Measurements from ENCODE around the gene SCAP. TPM values are rescaled to one million over a fixed set of nuclear protein-coding genes. Genes with fewer than 3 reads are reported as not detected.

Gene SCAP
- total and polyA plus RNA-seq, 2 of the 13 experiments (the other 11 are each of a cell fraction or from before 2014, with no cell fraction given), result 40.4 to 53.3 TPM

DNA sequence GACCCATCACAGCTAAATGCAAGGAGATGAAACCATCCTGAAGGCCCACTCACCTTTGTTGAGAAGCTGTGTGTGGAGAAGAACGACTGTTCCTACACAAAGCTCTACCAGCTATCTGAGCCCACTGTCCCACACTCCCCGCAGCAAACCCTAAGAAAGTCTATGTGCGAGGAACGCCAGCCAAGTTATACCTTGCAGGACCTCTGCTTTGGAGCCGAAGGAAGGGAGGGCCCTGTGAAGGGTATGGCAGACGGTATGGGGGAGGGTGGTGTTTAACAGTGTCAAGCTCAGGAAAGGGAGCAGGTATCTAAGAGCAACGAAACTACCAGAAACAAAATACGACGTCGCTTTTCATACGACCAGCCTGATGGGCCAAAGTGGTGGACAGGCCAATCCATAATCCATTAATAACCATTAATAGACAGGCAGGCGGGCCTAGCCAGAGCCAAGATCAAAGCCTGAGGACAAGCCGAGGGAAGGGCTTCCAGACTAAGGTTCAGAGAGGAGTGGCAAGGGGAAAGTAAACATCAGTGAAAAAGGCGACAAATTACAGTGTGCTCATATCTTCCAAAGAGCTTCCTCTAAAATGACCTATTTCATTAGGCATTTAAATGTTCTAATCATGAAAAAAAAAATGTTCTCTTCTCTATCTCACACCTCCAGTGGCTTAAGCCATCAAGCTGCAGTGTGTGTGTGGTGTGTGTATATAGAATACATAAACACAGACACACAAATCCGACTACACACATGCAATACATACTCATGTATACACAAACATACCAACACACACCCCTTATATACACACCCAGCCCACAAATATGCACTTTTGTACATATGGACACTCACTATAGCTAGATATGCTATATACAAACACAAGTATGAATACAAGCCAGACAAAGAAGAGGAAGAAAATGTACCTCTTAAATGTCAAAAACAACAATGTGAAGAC, 51.0 kb downstream of the SCAP start (continued):
- TF ChIP-seq ZMYM3 (CRISPR knock-in tag; IDR thresholded peaks at IDR 0.05) (peak; percentile 25; the same call in 1 of the 2 replicates), HMGXB4 (CRISPR knock-in tag; IDR thresholded peaks at IDR 0.05; ENCODE audit: borderline replicate concordance in 1 of 2, low read depth in 1 of 2) (peak in 1 of 2 experiments; percentile 10; a peak in 1 of 4 replicates), NFIB (CRISPR knock-in tag; IDR thresholded peaks at IDR 0.05; ENCODE audit: borderline replicate concordance) (no peak), YEATS2 (CRISPR knock-in tag; IDR thresholded peaks at IDR 0.05; ENCODE audit: borderline replicate concordance) (no peak; the same call in 1 of the 2 replicates), HNF4A (CRISPR knock-in tag; IDR thresholded peaks at IDR 0.05) (peak; percentile 80), TBX3 (IDR thresholded peaks at IDR 0.05; ENCODE audit: borderline replicate concordance) (peak; percentile 78; the same call in 1 of the 2 replicates), HDAC2 (CRISPR knock-in tag; IDR thresholded peaks at IDR 0.05) (peak; percentile 66), SP5 (CRISPR knock-in tag; IDR thresholded peaks at IDR 0.05; ENCODE audit: borderline replicate concordance, low read depth) (peak; percentile 89), MTF2 (CRISPR knock-in tag; IDR thresholded peaks at IDR 0.05; ENCODE audit: borderline replicate concordance) (no peak), CBFB (CRISPR knock-in tag; IDR thresholded peaks at IDR 0.05) (0 out of 2 replicates have a peak, but pooled peaks have one; percentile 25), SOX6 (IDR thresholded peaks at IDR 0.05) (no peak), SOX6 (CRISPR knock-in tag; IDR thresholded peaks at IDR 0.05) (peak; percentile 56; the same call in 1 of the 2 replicates), ZNF891 (CRISPR knock-in tag; IDR thresholded peaks at IDR 0.05) (no peak), ZNF350 (CRISPR knock-in tag; IDR thresholded peaks at IDR 0.05; ENCODE audit: borderline replicate concordance, low read depth) (no peak), NCOA1 (CRISPR knock-in tag; IDR thresholded peaks at IDR 0.05) (no peak), MLLT10 (CRISPR knock-in tag; IDR thresholded peaks at IDR 0.05) (no peak), CHD4 (IDR thresholded peaks at IDR 0.05; ENCODE audit: borderline replicate concordance, low read length) (peak; percentile 72; the same call in 1 of the 2 replicates)
- TF ChIP-seq, protein P1, sequence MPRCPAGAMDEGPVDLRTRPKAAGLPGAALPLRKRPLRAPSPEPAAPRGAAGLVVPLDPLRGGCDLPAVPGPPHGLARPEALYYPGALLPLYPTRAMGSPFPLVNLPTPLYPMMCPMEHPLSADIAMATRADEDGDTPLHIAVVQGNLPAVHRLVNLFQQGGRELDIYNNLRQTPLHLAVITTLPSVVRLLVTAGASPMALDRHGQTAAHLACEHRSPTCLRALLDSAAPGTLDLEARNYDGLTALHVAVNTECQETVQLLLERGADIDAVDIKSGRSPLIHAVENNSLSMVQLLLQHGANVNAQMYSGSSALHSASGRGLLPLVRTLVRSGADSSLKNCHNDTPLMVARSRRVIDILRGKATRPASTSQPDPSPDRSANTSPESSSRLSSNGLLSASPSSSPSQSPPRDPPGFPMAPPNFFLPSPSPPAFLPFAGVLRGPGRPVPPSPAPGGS (CRISPR knock-in tag; IDR thresholded peaks at IDR 0.05), result 0 out of 2 replicates have a peak, but pooled peaks have one; percentile 22
- TF ChIP-seq, protein P2, sequence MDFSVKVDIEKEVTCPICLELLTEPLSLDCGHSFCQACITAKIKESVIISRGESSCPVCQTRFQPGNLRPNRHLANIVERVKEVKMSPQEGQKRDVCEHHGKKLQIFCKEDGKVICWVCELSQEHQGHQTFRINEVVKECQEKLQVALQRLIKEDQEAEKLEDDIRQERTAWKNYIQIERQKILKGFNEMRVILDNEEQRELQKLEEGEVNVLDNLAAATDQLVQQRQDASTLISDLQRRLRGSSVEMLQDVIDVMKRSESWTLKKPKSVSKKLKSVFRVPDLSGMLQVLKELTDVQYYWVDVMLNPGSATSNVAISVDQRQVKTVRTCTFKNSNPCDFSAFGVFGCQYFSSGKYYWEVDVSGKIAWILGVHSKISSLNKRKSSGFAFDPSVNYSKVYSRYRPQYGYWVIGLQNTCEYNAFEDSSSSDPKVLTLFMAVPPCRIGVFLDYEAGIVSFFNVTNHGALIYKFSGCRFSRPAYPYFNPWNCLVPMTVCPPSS (IDR thresholded peaks at IDR 0.05), result no peak
- TF ChIP-seq, protein P3, sequence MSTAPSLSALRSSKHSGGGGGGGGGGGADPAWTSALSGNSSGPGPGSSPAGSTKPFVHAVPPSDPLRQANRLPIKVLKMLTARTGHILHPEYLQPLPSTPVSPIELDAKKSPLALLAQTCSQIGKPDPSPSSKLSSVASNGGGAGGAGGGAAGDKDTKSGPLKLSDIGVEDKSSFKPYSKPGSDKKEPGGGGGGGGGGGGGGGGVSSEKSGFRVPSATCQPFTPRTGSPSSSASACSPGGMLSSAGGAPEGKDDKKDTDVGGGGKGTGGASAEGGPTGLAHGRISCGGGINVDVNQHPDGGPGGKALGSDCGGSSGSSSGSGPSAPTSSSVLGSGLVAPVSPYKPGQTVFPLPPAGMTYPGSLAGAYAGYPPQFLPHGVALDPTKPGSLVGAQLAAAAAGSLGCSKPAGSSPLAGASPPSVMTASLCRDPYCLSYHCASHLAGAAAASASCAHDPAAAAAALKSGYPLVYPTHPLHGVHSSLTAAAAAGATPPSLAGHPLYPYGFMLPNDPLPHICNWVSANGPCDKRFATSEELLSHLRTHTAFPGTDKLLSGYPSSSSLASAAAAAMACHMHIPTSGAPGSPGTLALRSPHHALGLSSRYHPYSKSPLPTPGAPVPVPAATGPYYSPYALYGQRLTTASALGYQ (CRISPR knock-in tag; IDR thresholded peaks at IDR 0.05), result peak; percentile 57
- TF ChIP-seq, protein P4, sequence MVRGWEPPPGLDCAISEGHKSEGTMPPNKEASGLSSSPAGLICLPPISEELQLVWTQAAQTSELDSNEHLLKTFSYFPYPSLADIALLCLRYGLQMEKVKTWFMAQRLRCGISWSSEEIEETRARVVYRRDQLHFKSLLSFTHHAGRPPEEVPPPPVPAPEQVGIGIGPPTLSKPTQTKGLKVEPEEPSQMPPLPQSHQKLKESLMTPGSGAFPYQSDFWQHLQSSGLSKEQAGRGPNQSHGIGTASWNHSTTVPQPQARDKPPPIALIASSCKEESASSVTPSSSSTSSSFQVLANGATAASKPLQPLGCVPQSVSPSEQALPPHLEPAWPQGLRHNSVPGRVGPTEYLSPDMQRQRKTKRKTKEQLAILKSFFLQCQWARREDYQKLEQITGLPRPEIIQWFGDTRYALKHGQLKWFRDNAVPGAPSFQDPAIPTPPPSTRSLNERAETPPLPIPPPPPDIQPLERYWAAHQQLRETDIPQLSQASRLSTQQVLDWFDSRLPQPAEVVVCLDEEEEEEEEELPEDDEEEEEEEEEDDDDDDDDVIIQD (CRISPR knock-in tag; IDR thresholded peaks at IDR 0.05; ENCODE audit: low read depth), result no peak

All from HepG2 (cell line).